GM15510 (cell line): ENCODE measurements around the gene RAB13.

Experiments used
- POLR2A ChIP-seq: IDR thresholded peaks from 3 replicates; pipeline ENCODE4 v1.6.1; 2011; ENCODE audit warnings: borderline replicate concordance; ENCODE audit not compliant: insufficient read length; ENCODE audit errors: extremely low read depth

The RAB13 gene

DNA sequence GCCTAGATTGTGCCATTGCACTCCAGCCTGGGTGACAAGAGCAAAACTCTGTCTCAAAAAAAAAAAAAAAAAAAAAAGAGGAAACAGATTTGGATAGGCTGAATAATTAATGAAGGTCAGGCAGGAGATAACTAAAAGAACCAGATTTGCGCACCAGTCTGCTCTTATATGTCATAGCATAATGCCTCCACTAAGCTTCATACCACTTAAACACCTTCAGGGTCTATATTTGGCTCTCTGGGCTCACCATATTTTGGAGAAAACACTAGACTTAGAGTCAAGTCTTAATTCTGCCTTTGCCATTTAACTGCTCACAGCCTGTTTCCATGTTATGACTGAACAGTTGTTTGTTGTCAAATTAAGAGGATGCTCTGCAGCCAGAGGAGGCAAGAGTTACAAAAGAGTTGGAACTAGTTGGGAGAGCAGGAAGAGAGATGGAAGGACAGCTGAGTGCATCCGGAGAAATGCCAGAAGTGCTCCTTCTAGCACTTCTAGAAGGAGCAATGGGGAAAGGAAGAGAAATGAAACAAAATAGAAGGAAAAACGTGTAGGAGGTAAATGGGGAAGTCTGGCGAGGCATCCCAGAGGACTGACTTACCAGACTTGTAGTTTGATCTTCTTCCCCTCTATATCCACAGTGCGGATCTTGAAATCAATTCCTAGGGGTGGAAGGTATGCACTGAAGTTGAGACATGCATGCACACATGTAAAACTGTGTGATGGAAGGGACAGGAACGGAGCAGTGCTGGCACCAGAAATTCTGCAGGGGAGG, 1.8 kb downstream of the RAB13 start:
- TF ChIP-seq POLR2A = no peak

DNA sequence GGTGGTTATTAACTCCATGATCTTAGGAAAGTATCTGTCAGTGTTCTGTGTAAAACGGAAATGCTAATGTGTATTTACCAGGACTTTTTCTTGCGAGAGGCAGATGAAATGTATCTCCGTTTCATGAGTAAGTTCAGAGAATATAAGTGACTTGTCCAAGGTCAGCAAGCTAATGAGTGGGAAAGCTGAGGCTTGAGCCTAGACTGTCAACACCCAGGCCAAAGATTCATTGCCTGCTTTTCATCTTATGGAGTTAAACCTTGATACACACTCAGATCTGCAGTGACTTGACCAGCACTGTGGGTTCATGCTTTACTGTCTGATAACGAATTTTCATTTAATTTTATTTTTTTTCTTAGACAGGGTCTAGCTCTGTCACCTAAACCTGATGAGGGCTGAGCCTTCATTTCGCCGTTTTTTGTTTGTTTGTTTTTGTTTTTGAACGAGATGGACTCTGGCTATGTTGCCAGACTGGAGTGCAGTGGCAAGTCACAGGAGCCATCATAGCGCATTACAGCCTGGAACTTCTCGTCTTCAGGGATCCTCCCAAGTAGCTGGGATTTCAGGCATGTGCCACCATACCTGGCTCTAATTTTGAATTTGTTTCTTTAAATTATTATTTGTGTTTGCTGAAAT, 7.7 kb downstream of the RAB13 start:
- TF ChIP-seq POLR2A = no peak

DNA sequence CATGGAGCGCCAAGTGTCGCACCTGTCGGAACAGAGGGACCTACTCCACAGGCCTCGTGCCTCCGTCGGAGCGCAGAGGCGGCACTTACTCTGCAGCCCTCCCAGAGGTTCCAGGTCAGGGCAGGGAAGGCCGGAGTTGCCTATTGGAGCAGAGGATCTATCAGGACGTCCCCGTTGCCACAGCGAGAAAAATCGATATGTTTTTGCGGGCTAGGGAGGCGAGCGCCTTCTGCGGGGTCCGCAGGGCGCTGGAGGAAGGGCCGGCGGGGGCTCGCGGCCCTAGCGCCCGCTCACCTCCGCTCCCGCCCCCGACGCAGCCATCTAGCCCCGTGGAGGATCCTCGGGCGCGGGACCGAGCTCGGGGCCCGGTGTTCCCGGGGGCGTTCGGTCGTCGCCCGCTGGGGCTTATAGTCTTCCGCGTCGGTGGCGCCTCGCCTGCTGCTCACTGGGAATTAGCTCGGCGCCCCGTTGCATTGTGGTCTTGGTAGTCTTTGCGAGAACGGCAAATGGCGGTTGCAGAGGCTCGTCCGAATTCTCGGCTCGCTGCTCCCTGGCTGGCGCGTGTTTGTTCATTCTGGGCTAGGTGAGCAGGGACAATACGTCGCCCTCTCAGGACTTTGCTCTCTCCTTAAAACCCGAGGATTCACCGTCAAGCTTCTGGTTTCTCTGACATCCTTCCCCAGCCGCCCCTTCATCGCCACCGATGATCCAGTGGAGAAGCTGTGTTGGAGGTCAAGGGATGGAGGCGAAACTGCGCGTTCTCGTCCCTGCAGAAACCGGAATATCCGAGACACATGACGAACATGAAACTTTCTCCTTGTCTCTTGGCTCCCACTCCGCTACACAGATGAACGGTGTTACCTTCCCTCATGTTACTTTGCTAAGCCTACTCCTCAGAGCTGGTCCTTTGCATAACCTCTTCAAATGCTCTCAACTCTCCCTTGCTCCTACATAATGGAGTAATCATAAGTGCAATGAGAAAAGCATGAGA, 8.6 kb downstream of the RAB13 start, which contains the start of gene JTB:
Gene JTB (minus strand): TSS at position 425 of the 991 bp plus-strand sequence. CDS start 422 bp downstream, at position 3.
- peak; percentile 95 for TF ChIP-seq POLR2A

DNA sequence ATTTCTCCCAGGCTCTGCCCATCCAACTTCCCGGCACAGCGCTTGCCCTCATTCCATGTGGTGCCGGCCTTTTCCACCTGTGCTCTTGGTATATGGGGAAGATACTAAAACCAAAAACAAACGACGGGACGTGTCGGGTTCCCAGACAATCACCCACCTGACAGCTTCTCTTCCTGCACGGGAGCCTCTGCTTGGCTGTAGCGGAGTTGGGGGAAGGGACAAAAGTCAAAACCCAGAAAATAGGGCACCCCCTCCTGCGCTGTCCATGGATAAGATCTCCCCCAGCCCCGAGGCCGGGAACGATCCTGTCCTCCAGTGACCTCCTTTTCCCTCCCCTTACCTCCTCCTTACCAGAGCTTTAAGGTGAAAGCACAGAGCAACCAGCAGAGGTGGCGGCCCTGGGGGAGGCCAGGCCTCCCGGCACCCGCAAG, 9.3 kb downstream of the RAB13 start:
- TF ChIP-seq POLR2A = no peak

DNA sequence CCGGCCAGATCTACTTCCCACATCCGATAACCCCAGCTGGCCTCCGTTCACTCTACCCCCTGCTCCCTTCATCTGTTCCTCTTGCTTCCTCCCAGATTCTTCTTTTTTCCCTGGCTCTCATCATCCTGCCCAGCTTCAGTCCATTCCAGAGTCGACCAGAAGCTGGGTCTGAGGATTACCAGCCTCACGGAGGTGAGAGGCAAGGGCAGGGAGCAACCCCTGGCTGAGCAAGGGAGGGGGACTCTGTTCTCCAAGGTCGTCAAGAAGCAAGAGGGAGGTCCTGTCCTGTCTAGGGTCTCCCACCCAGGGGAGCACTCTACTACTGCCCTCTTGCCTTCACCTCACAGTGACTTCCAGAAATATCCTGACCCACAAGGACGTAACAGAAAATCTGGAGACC, 12.6 kb downstream of the RAB13 start:
- no peak for TF ChIP-seq POLR2A

DNA sequence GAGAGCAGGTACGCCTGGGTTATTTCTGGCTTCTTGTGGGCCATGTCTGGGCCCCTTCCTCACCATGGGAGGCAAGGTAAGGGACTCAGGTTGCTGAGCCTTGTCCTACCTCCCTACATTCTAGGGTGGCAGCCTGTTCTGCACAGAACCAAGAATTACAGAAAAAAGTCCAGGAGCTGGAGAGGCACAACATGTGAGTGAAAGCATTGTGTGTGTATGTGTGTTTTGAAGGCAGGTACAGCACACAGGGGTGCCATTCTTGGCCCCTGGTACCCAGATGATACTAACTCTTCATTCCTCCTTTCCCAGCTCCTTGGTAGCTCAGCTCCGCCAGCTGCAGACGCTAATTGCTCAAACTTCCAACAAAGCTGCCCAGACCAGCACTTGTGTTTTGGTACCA, 13.1 kb downstream of the RAB13 start:
- TF ChIP-seq POLR2A = no peak

DNA sequence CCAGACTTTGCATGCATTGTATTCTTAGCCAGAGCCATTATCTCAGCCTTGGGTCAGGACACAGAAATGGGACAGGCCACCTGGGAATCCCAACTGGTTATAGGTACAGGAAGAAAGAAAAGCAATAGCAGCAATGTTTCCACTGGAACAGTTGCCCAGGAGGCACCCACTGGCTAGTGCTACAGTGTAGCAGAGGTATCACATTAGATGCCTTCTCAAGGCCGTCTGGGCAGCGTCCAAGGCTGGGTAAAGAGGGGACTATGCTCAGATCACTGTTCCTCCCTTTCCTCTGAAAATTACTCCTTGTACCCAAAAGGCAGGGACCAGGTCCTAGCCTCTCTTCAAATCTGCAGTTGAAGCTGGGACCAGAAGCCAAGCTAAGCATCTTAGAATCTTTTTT, 15.8 kb downstream of the RAB13 start:
- no peak for TF ChIP-seq POLR2A

DNA sequence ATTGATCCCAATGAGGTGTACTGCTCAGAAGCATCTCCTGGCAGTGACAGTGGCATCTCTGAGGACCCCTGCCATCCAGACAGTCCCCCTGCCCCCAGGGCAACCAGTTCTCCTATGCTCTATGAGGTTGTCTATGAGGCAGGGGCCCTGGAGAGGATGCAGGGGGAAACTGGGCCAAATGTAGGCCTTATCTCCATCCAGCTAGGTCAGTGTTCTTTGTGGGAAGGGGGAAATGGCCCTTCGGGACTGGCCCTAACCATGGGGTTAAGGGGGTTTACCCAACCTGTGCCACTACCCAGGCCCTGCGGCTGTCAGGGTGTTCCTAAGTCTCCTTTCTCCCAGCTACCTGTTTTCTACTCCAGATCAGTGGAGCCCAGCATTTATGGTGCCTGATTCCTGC, 17.2 kb downstream of the RAB13 start:
- no peak for TF ChIP-seq POLR2A

DNA sequence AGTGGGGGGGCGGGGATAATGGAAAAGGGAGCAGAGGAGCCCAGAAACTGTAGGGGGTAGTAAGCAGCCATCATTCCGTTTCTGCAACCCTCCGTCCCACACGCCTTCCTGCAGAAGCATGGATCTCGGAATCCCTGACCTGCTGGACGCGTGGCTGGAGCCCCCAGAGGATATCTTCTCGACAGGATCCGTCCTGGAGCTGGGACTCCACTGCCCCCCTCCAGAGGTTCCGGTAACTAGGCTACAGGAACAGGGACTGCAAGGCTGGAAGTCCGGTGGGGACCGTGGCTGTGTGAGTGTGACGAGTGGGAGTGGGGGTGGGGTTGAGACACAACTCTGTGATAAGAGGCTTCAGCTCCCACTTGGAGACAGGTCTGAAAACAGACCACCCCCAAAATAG, 17.7 kb downstream of the RAB13 start:
- no peak for TF ChIP-seq POLR2A

DNA sequence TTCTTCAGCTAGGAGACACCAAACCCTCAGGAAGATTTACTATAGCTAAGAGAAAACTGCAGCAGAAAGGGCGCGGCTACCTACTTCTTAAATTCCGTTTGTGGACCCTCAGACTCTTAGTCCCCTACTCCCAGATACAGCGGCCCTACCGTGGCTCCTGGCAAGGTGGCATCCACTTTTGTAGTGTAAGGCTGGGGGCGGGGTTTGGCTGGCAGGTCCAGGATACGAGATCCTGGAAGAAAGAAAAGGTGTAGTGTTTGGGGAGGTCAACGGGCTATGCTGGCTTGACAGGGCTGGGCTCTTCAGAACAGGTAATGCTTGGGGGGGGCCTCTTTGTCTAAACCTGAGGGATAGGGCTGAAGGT, 18.2 kb downstream of the RAB13 start:
- no peak for TF ChIP-seq POLR2A

DNA sequence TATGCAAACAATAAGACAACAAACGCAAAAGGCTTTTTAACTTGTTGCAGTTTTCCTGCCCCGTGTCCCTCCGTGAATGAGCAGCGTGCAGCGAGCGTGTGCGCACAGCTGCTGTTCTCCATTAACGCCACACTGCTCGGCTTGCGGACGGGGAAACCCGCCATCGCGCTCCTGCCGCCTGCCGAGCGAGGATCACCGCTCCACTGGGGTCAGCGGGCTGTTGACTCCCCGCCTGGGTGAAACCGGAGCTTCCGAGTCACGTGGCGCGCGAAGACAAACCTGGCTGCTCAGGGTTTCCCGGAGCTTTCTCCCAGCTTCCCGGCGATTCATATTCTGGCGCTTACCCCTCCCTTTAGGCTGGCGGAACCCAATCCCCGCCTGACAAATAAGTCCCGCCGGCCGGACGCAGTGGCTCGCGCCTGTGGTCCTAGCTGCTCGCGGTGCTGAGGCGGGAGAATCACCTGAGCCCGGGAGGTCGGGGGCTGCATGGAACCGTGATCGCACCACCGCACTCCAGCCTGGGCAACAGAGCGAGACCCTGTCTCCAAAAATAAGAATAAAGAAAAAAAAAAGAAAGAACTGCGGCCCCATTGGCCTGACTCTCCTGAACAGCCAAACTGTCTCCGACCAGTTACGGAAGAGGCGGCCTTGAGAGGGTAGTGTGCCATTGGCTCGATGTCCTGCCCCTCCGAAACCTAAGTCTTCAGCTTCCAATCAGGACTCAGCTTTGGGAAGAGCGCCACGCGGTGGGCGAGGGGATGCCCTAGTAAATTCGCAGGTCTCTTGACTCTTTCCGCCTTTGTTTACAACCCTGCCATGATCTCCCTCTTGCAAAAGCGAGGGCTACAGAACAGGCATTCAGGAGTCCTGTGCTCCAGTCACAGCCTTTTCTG, 18.8 kb downstream of the RAB13 start, which contains the start of gene CREB3L4:
Gene CREB3L4 (plus strand): TSS at position 796 of the 893 bp plus-strand sequence. CDS start 624 bp downstream, outside the sequence.
- peak; percentile 55 for TF ChIP-seq POLR2A

DNA sequence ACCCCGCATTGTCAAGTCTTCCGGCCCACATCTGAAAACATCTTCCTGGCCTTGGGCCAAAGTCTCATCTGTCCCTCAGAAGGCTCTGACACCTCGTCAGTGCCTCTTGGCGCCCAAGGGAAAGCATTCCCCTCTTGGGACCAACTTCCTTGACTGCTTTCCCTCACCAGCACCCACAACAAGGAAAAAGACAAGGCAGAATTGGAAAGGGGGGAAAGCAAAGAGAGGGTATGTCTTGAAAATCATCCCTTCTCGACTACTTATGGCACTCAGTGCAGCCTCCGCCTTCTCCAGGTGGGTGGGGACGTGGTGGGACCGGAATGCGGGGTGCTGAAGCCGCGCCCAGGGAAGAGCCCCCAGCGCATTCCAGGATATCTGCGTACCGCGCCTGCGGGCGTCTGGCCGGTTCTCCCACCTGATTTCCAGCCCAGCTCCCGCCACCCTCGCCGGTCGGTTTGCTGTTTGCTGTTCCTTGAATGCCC, 22.2 kb downstream of the RAB13 start:
- TF ChIP-seq POLR2A = no peak

DNA sequence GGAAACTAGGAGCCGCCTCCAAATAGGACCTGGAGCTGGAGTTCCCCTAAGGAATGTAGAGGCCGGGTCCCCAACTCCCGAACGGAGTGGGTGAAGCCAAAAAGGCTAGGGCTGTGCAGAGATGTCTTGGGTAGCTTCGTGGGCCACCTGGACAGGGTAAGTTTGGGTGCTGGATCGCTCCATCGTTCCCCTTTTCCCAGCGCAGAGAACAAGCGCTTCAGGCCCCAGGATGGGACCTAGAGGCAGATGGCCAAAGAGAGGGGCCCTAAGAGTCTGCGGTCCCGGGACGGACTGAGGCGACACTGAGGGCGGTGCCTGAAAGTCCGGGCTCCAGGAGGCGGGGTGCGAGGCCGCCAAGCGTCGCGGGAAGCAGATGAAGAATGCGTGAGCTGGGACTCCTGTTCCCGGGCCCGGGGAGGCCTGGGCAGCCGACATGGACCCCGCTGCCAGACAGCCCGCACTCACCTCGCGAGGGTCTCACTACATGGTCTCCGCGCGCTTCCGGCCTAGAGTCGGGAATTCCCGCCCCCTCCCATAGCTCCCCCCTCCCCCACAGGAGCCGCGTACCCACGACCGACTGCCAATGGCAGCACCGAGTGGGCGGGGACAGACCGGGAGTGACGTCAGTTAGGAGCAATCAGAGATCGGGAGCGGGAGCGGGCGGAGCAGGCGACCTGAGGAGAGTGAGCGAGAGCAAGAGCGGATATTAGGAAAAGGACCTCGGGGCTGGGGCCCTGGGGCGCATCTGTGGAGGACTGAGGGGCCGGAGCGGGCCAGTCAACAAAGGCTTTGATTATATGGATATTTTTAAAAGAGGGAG, 22.9 kb downstream of the RAB13 start, which contains the start of gene SLC39A1:
Gene SLC39A1 (minus strand): TSS at position 508 of the 820 bp plus-strand sequence. CDS start 822 bp downstream, outside the sequence.
- peak; percentile 67 for TF ChIP-seq POLR2A
